ENCODE measurements around the gene MLXIP. TPM values are rescaled to one million over a fixed set of nuclear protein-coding genes. Genes with fewer than 3 reads are reported as not detected.

Gene MLXIP
- total and polyA plus RNA-seq, 9 of the 15 experiments (the other 6 are each of a cell fraction or from before 2014, with no cell fraction given), result 2.2 to 66.3 (median 18.1) TPM

DNA sequence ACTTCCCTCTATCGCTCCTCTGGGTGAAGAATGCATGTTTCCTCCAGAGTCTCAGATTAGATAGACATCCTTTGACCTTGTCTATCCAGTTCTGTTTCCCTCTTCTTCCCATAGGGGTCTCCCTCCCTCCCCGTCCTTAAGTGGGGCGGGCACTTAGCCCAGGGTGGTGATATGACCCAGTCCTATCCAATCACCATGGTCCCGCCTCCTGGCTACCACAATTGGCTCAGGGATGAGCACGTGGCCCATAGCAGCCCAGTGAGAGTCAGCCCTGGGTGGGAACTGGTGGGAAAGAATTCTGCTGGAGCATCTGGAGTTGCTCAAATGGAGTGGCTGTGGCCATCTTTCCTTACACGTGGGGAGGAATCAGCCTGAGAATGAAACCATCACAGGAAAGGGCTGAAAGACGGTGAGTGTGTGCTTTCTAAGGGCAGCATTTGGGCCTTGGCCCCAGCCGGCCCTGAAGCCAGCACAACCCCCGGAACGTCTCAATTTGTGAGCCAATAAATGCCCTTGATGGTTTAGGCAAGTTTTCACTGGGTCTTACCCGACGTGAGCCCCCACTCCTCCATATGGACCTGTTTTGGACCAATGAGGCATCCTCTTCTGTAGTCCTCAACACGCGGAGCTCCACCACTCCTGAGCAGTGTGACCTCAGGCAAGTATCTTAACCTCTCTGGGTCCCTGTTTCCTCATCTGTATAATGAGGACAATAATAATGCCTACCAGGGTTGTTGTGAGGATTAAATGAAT, 14.4 kb upstream of the MLXIP start (continued):
- TF ChIP-seq, protein P1, sequence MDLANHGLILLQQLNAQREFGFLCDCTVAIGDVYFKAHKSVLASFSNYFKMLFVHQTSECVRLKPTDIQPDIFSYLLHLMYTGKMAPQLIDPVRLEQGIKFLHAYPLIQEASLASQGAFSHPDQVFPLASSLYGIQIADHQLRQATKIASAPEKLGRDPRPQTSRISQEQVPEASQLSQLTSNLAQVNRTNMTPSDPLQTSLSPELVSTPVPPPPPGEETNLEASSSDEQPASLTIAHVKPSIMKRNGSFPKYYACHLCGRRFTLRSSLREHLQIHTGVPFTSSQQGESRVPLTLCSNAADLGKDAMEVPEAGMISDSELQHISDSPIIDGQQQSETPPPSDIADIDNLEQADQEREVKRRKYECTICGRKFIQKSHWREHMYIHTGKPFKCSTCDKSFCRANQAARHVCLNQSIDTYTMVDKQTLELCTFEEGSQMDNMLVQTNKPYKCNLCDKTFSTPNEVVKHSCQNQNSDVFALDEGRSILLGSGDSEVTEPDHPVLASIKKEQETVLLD (IDR thresholded peaks at IDR 0.05), result peak; percentile 23; the same call in 1 of the 2 replicates
- TF ChIP-seq XRCC5 (IDR thresholded peaks at IDR 0.05; ENCODE audit: low read depth, low read length) (0 out of 2 replicates have a peak, but pooled peaks have one; percentile 26), HNRNPL (IDR thresholded peaks at IDR 0.05; ENCODE audit: low read depth, low read length) (no peak), ASH1L (IDR thresholded peaks at IDR 0.05; ENCODE audit: borderline replicate concordance, low read depth, partially characterized antibody) (peak; percentile 78), POLR2G (IDR thresholded peaks at IDR 0.05; ENCODE audit: low read depth, low read length) (peak; percentile 43; the same call in 1 of the 2 replicates), RNF2 (IDR thresholded peaks at IDR 0.05) (peak; percentile 79; the same call in 1 of the 2 replicates), ZBTB17 (CRISPR knock-in tag; IDR thresholded peaks at IDR 0.05) (peak; percentile 90), CAMTA2 (CRISPR knock-in tag; conservative IDR thresholded peaks at IDR 0.05) (no peak), NFIC (IDR thresholded peaks at IDR 0.05) (no peak; the same call in 1 of the 2 replicates), SMAD3 (CRISPR knock-in tag; conservative IDR thresholded peaks at IDR 0.05) (peak; percentile 84), ZKSCAN3 (CRISPR knock-in tag; IDR thresholded peaks at IDR 0.05) (no peak)
- TF ChIP-seq, protein P2, sequence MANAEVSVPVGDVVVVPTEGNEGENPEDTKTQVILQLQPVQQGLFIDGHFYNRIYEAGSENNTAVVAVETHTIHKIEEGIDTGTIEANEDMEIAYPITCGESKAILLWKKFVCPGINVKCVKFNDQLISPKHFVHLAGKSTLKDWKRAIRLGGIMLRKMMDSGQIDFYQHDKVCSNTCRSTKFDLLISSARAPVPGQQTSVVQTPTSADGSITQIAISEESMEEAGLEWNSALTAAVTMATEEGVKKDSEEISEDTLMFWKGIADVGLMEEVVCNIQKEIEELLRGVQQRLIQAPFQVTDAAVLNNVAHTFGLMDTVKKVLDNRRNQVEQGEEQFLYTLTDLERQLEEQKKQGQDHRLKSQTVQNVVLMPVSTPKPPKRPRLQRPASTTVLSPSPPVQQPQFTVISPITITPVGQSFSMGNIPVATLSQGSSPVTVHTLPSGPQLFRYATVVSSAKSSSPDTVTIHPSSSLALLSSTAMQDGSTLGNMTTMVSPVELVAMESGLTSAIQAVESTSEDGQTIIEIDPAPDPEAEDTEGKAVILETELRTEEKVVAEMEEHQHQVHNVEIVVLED (CRISPR knock-in tag; IDR thresholded peaks at IDR 0.05), result peak; percentile 27; the same call in 1 of the 2 replicates
- TF ChIP-seq, protein P3, sequence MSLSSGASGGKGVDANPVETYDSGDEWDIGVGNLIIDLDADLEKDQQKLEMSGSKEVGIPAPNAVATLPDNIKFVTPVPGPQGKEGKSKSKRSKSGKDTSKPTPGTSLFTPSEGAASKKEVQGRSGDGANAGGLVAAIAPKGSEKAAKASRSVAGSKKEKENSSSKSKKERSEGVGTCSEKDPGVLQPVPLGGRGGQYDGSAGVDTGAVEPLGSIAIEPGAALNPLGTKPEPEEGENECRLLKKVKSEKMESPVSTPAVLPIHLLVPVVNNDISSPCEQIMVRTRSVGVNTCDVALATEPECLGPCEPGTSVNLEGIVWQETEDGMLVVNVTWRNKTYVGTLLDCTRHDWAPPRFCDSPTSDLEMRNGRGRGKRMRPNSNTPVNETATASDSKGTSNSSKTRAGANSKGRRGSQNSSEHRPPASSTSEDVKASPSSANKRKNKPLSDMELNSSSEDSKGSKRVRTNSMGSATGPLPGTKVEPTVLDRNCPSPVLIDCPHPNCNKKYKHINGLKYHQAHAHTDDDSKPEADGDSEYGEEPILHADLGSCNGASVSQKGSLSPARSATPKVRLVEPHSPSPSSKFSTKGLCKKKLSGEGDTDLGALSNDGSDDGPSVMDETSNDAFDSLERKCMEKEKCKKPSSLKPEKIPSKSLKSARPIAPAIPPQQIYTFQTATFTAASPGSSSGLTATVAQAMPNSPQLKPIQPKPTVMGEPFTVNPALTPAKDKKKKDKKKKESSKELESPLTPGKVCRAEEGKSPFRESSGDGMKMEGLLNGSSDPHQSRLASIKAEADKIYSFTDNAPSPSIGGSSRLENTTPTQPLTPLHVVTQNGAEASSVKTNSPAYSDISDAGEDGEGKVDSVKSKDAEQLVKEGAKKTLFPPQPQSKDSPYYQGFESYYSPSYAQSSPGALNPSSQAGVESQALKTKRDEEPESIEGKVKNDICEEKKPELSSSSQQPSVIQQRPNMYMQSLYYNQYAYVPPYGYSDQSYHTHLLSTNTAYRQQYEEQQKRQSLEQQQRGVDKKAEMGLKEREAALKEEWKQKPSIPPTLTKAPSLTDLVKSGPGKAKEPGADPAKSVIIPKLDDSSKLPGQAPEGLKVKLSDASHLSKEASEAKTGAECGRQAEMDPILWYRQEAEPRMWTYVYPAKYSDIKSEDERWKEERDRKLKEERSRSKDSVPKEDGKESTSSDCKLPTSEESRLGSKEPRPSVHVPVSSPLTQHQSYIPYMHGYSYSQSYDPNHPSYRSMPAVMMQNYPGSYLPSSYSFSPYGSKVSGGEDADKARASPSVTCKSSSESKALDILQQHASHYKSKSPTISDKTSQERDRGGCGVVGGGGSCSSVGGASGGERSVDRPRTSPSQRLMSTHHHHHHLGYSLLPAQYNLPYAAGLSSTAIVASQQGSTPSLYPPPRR (CRISPR knock-in tag; IDR thresholded peaks at IDR 0.05; ENCODE audit: borderline replicate concordance), result peak; percentile 11; the same call in 1 of the 2 replicates
- TF ChIP-seq, protein P4, sequence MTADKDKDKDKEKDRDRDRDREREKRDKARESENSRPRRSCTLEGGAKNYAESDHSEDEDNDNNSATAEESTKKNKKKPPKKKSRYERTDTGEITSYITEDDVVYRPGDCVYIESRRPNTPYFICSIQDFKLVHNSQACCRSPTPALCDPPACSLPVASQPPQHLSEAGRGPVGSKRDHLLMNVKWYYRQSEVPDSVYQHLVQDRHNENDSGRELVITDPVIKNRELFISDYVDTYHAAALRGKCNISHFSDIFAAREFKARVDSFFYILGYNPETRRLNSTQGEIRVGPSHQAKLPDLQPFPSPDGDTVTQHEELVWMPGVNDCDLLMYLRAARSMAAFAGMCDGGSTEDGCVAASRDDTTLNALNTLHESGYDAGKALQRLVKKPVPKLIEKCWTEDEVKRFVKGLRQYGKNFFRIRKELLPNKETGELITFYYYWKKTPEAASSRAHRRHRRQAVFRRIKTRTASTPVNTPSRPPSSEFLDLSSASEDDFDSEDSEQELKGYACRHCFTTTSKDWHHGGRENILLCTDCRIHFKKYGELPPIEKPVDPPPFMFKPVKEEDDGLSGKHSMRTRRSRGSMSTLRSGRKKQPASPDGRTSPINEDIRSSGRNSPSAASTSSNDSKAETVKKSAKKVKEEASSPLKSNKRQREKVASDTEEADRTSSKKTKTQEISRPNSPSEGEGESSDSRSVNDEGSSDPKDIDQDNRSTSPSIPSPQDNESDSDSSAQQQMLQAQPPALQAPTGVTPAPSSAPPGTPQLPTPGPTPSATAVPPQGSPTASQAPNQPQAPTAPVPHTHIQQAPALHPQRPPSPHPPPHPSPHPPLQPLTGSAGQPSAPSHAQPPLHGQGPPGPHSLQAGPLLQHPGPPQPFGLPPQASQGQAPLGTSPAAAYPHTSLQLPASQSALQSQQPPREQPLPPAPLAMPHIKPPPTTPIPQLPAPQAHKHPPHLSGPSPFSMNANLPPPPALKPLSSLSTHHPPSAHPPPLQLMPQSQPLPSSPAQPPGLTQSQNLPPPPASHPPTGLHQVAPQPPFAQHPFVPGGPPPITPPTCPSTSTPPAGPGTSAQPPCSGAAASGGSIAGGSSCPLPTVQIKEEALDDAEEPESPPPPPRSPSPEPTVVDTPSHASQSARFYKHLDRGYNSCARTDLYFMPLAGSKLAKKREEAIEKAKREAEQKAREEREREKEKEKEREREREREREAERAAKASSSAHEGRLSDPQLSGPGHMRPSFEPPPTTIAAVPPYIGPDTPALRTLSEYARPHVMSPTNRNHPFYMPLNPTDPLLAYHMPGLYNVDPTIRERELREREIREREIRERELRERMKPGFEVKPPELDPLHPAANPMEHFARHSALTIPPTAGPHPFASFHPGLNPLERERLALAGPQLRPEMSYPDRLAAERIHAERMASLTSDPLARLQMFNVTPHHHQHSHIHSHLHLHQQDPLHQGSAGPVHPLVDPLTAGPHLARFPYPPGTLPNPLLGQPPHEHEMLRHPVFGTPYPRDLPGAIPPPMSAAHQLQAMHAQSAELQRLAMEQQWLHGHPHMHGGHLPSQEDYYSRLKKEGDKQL (CRISPR knock-in tag; IDR thresholded peaks at IDR 0.05; ENCODE audit: borderline replicate concordance), result no peak

Data from K562 (cell line).